Pericardium fibroblast (primary cell): ENCODE measurements around the gene AGO1. TPM values are rescaled to one million over a fixed set of nuclear protein-coding genes. Genes with fewer than 3 reads are reported as not detected.

Experiments used
- total RNA-seq: library from RNA; depleted of rRNA; stranded (reverse); fragments of >200 nt; gene quantifications from 2 replicates; pipeline ENCODE4 v1.2.3, GENCODE V29; 2015

AGO1 gene
- total RNA-seq: 7.1 and 10.6 TPM in 2 replicates

DNA sequence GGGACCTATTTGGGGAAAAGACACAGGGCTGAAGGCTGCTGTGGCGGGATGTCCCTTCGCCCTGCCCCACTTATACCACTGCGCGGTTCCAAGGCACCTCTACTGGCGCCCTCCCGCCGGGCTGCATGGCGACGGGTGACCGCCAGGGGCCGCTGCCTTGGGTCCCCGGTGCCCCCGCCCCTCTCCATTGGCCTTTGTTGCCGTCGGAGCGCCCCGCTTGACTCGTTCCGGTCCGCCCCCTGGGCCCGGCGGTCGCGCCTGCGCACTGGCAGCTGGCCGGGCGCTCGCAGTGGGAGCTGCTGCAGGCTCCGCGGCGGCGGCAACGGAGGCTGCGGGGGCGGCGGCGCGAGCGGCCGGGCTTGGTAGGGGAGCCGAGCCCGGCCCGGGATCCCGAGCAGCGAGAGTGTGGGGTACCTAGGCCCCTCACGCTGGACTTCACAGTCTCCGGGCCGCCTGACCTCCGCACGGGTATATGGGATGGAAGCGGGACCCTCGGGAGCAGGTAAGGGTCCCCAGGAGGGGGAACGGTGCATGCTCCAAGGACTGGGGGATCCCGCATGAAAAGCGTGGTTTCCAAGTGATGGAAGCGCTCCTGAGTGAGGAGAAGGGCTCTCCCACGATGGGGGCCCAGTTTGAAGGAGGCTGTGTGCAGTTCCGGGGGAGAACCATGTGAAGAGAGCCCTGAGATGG, at the start of gene AGO1:
Gene AGO1, plus strand, starts transcription at position 265 of the 690 bp plus-strand sequence. Its CDS starts 213 bp downstream, at position 478.

GRCh38 chr1:35930593-35931445, 47.8 kb downstream of the AGO1 start, which contains the start of gene AGO3:
Gene AGO3 (plus strand): TSS chr1:35931105. CDS start chr1:35931427, 322 bp downstream.

Other genes with a start within 250 kb of the AGO1 start
- 35.3 and 48.3 TPM in 2 replicates for gene PSMB2, start 241.7 kb upstream of the AGO1 start, total RNA-seq
- gene C1orf216, start 164.3 kb upstream of the AGO1 start, total RNA-seq: 11.7 and 12.5 TPM in 2 replicates
- gene CLSPN, start 113.2 kb upstream of the AGO1 start, total RNA-seq: 0.47 and 0.85 TPM in 2 replicates
- gene AGO4, start 75.2 kb upstream of the AGO1 start, total RNA-seq: 4.0 and 4.2 TPM in 2 replicates
- gene AGO3, start 47.9 kb downstream of the AGO1 start, total RNA-seq: 8.2 and 11.7 TPM in 2 replicates
- gene TEKT2, start 200.9 kb downstream of the AGO1 start, total RNA-seq: not detected in 2 replicates
- 28.0 and 43.3 TPM in 2 replicates for gene ADPRS, start 205.7 kb downstream of the AGO1 start, total RNA-seq
- gene COL8A2, start 242.0 kb downstream of the AGO1 start, total RNA-seq: 9.4 and 21.4 TPM in 2 replicates